Measurements from ENCODE around the gene SKP1. TPM values are rescaled to one million over a fixed set of nuclear protein-coding genes. Genes with fewer than 3 reads are reported as not detected.

The SKP1 gene
- total RNA-seq, 1 experiment from 2014 or later = 348 TPM

- H3K9me3 Mint-ChIP-seq = no peaks in the 10 kb centered on the region
- Histone ChIP-seq H3K56ac (ENCODE audit: insufficient read length, low read depth, low read length) (no peak overlapping the region), H2BK12ac (ENCODE audit: insufficient read length, low read depth, low read length) (no peak overlapping the region), H3K14ac (ENCODE audit: insufficient read depth, low read length) (no peak overlapping the region), H3K79me1 (ENCODE audit: insufficient read depth, low read depth, low read length, poor library complexity, severe bottlenecking) (peaks cover 6% of the 10 kb centered on the region), H2AFZ (ENCODE audit: low read length) (no peak overlapping the region), H4K8ac (replicated peaks; ENCODE audit: insufficient read length, low read depth, low read length) (no peak overlapping the region), H2AK5ac (ENCODE audit: insufficient read length, low read length) (no peak overlapping the region), H4K20me1 (ENCODE audit: control insufficient read depth, insufficient read depth, insufficient read length) (peaks cover 4% of the 10 kb centered on the region), H2BK5ac (ENCODE audit: insufficient read length, low read length) (no peak overlapping the region), H3K23ac (ENCODE audit: insufficient read length, low read depth, low read length) (no peak overlapping the region), H2BK15ac (ENCODE audit: low read depth, low read length) (no peak overlapping the region), H3K79me2 (ENCODE audit: insufficient read depth, low read length) (no peaks in the 10 kb centered on the region), H3T11ph (ENCODE audit: low read length) (no peak overlapping the region), H2BK120ac (ENCODE audit: low read depth, low read length, poor library complexity, severe bottlenecking) (no peak overlapping the region), H3K18ac (ENCODE audit: insufficient read length, low read depth, low read length) (no peak overlapping the region), H3K4ac (ENCODE audit: low read depth, low read length) (no peak overlapping the region), H3K9me3 (ENCODE audit: control insufficient read depth, low read depth, low read length) (no peaks in the 10 kb centered on the region), H3K4me1 (ENCODE audit: insufficient read depth, low read length) (no peaks in the 10 kb centered on the region), H3K23me2 (ENCODE audit: insufficient read length, low read depth, low read length, poor library complexity, severe bottlenecking) (no peaks in the 10 kb centered on the region), H3K4me2 (ENCODE audit: insufficient read depth, insufficient read length, low read length) (no peak overlapping the region), H4K91ac (ENCODE audit: insufficient read length, low read depth, low read length) (no peak overlapping the region), H3K27me3 (ENCODE audit: insufficient read depth, low read length) (no peaks in the 10 kb centered on the region), H3K27ac (ENCODE audit: insufficient read length, low read depth, low read length) (no peak overlapping the region), H3K9ac (ENCODE audit: extremely low read depth, insufficient read length, low read length) (no peak overlapping the region), H2BK20ac (ENCODE audit: low read depth, low read length, poor library complexity, severe bottlenecking) (no peak overlapping the region), H4K5ac (ENCODE audit: insufficient read length, low read depth, low read length) (no peak overlapping the region)
- peaks cover 11 to 59% (median 42%) of the 10 kb centered on the region in 3 experiments; a peak in 6 of 7 replicates for H3K36me3 Mint-ChIP-seq (ENCODE audit: insufficient read depth in 1 of 3, low read depth in 3 of 3)
- no CpG with 5 or more reads among the region's 10 CpGs for WGBS (ENCODE audit: extremely low coverage, insufficient read length, low lambda C conversion rate)
- no peaks in the 10 kb centered on the region for H3K27me3 Mint-ChIP-seq (ENCODE audit: low read depth)
- no peak overlapping the region for H3K4me3 Mint-ChIP-seq
- peaks cover 3 to 8% of the 10 kb centered on the region in 2 experiments; a peak in 3 of 4 replicates for H3K4me1 Mint-ChIP-seq
- peak overlapping the region in 1 of 3 experiments; percentile 44; a peak in 2 of 7 replicates for H3K27ac Mint-ChIP-seq
- TF ChIP-seq CTCF (conservative IDR thresholded peaks at IDR 0.05) = no peak
- DNase-seq = no peak
These were observed 32.5 kb downstream of the SKP1 start for GRCh38 chr5:134143944-134144941.
